ENCODE data around the gene KLHDC7A.

Gene KLHDC7A

DNA sequence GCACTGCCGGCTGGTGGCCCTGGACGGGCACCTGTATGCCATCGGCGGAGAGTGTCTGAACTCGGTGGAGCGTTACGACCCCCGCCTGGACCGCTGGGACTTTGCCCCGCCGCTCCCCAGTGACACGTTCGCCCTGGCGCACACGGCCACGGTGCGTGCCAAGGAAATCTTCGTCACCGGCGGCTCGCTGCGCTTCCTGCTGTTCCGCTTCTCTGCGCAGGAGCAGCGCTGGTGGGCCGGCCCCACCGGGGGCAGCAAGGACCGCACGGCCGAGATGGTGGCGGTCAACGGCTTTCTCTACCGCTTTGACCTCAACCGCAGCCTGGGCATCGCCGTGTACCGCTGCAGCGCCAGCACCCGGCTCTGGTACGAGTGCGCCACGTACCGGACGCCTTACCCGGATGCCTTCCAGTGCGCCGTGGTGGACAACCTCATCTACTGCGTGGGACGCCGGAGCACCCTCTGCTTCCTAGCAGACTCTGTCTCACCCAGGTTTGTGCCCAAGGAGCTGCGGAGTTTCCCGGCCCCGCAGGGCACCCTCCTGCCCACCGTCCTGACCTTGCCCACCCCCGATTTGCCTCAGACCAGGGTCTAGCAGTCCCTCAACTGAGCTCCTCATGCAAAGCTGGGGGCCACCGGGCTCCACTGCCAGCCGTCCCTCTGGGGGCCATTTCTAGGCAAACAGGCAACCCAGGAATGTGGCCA, 2.1 kb downstream of the KLHDC7A start:
- no peak for DNase-seq (ENCODE audit: low read depth)
- no peak for TF ChIP-seq CTCF (IDR thresholded peaks at IDR 0.05; ENCODE audit: low read depth, low read length, missing control alignments)
- no peak overlapping the region for H3K4me3 ChIP-seq (ENCODE audit: low read depth, low read length)

DNA sequence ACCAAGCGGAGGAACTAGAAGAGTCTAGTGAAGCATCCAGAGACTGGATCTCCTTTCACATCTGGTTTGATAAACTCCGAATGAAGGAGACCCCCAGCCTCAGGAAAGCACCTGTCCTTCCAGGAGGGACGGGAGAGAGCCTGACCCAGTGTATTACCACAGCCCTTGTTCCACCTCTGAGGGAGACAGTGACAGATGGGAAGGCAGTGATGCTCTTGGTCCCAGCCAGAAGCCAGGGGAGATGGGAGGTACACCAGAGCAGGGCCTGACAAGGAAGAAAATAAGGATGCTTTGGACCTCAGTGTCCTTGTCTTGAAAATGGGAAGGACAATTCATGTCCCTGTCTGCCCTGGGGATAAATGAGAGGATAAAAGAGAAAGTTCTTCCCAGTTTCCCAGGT, 3.5 kb downstream of the KLHDC7A start:
- TF ChIP-seq CTCF (IDR thresholded peaks at IDR 0.05; ENCODE audit: low read depth, low read length, missing control alignments), result no peak
- H3K4me3 ChIP-seq (ENCODE audit: low read depth, low read length), result no peak overlapping the region
- no peak for DNase-seq (ENCODE audit: low read depth)

DNA sequence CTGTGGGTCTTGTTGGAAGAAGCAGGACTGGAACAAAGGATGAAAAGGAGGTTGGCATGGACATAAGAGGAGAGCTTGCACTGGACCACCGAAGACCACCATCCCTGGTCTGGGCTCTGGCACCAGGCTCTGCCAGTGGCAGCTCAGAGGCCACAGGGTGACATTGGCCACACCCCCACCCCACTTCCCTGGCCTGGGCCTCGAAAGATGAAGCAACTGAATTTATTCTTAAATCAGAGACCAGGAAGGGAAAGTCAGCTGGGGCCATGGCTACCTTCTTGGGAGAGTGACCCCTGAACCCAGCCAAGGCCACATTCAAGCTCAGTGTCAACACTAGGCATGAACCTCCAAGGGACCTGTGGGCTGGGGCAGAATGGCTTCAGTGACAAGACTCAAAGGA, 4.0 kb downstream of the KLHDC7A start:
- DNase-seq (ENCODE audit: low read depth), result no peak
- no peak for TF ChIP-seq CTCF (IDR thresholded peaks at IDR 0.05; ENCODE audit: low read depth, low read length, missing control alignments)
- H3K4me3 ChIP-seq (ENCODE audit: low read depth, low read length), result no peak overlapping the region

- no peak for DNase-seq (ENCODE audit: low read depth)
- no peak for TF ChIP-seq CTCF (IDR thresholded peaks at IDR 0.05; ENCODE audit: low read depth, low read length, missing control alignments)
- H3K4me3 ChIP-seq (ENCODE audit: low read depth, low read length), result no peak overlapping the region
Measured at GRCh38 chr1:18485227-18485626, 4.5 kb downstream of the KLHDC7A start.

DNA sequence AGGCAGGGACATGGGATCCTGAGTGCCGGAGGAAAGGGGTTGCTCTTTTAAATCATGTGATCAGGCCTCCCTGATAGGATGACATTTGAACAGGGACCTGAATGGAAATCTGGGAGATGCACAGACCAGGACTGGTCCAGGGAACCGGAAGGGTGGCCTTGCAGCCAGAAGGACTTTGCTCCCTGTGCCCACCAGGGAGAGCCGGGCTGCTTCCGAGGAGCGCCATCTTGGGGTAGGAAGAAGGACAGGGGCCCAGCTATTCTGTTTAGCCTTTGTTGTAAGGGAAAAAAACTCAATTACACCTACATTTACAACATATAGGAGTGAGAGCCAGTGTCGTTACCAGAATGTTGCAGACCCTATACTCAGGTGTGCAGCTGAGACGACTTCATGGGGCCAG, 5.5 kb downstream of the KLHDC7A start:
- no peak for DNase-seq (ENCODE audit: low read depth)
- no peak overlapping the region for H3K4me3 ChIP-seq (ENCODE audit: low read depth, low read length)
- no peak for TF ChIP-seq CTCF (IDR thresholded peaks at IDR 0.05; ENCODE audit: low read depth, low read length, missing control alignments)

GRCh38 chr1:18489417-18490143, 8.8 kb downstream of the KLHDC7A start:
- no peak overlapping the region for H3K4me3 ChIP-seq (ENCODE audit: low read depth, low read length)
- no peak for DNase-seq (ENCODE audit: low read depth)
- TF ChIP-seq CTCF (IDR thresholded peaks at IDR 0.05; ENCODE audit: low read depth, low read length, missing control alignments), result no peak

DNA sequence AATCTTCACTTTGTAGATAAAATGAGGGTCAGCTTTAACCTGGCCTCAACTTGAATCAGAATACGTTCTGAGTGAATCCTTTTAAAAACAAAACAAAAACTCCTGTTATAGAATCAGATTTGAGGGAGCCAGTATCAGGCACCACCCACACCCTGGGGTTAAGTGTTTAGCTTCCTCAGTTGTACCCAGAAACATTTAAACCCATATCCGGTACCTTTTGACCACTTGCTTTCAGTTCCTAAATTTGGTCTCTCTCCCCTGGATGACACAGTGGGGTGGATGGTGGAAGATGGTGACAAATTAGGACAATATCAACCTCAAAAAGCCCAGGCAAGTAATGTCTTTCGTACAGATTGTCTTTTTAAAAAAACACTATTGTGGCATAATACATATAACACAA, 10.4 kb downstream of the KLHDC7A start:
- TF ChIP-seq CTCF (IDR thresholded peaks at IDR 0.05; ENCODE audit: low read depth, low read length, missing control alignments), result no peak
- no peak for DNase-seq (ENCODE audit: low read depth)
- H3K4me3 ChIP-seq (ENCODE audit: low read depth, low read length), result no peak overlapping the region

Measured in GM12864 (cell line).